ENCODE results near the gene TATDN2.

DNA sequence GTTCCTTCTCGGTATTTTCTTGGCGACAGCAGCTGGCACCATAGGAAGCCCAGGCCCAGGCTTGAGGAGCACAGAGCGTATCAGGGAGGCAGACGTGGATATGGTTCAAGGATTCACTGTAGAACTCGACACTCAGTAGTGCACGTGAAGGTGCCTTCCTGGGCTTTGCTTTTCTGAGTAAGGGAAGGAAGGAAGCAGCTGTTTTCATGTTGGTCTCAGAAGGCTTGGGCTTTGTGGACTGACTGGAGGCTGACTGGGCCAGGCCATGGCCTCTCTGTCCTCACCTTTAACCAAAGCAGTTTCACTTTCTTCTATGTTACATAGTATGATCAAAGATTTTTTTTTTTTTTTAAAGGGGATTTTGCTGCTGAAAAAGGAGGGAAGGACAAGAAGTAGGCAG is 51.4 kb downstream of the TATDN2 start:
- TF ChIP-seq, protein P1, sequence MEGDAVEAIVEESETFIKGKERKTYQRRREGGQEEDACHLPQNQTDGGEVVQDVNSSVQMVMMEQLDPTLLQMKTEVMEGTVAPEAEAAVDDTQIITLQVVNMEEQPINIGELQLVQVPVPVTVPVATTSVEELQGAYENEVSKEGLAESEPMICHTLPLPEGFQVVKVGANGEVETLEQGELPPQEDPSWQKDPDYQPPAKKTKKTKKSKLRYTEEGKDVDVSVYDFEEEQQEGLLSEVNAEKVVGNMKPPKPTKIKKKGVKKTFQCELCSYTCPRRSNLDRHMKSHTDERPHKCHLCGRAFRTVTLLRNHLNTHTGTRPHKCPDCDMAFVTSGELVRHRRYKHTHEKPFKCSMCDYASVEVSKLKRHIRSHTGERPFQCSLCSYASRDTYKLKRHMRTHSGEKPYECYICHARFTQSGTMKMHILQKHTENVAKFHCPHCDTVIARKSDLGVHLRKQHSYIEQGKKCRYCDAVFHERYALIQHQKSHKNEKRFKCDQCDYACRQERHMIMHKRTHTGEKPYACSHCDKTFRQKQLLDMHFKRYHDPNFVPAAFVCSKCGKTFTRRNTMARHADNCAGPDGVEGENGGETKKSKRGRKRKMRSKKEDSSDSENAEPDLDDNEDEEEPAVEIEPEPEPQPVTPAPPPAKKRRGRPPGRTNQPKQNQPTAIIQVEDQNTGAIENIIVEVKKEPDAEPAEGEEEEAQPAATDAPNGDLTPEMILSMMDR (IDR thresholded peaks at IDR 0.05 in 8 of 11, conservative IDR thresholded peaks at IDR 0.05 in 3 of 11): no peak
- TF ChIP-seq POLR2A (IDR thresholded peaks at IDR 0.05) (no peak), POLR2AphosphoS5 (IDR thresholded peaks at IDR 0.05) (no peak)

Measured in spleen (tissue), 7 donors.